Left renal cortex interstitium (tissue), 4 donors: ENCODE results near the gene ATXN1. TPM values are rescaled to one million over a fixed set of nuclear protein-coding genes. Genes with fewer than 3 reads are reported as not detected.

Experiments used
- DNase-seq, 4 donors: peaks; one replicate each; pipeline ENCODE4 v3.0.0-alpha.2; 2013; ENCODE audit warnings: low read depth in 4 of 4, low spot score in 2 of 4, missing footprints in 1 of 4
- polyA plus RNA-seq, 4 donors: library from polyadenylated mRNA; unstranded; fragments of 120-200 nt; gene quantifications; one replicate each; pipeline ENCODE4 v1.2.1, GENCODE V29; 2013; ENCODE audit not compliant: insufficient read length in 4 of 4

Gene ATXN1
- polyA plus RNA-seq, 4 donors: 17.0 to 23.0 (median 19.4) TPM

- no peak for DNase-seq
These were observed 11.5 kb downstream of the ATXN1 start for GRCh38 chr6:16749516-16750485.

GRCh38 chr6:16748025-16748319 is 13.3 kb downstream of the ATXN1 start:
- DNase-seq: no peak

DNA sequence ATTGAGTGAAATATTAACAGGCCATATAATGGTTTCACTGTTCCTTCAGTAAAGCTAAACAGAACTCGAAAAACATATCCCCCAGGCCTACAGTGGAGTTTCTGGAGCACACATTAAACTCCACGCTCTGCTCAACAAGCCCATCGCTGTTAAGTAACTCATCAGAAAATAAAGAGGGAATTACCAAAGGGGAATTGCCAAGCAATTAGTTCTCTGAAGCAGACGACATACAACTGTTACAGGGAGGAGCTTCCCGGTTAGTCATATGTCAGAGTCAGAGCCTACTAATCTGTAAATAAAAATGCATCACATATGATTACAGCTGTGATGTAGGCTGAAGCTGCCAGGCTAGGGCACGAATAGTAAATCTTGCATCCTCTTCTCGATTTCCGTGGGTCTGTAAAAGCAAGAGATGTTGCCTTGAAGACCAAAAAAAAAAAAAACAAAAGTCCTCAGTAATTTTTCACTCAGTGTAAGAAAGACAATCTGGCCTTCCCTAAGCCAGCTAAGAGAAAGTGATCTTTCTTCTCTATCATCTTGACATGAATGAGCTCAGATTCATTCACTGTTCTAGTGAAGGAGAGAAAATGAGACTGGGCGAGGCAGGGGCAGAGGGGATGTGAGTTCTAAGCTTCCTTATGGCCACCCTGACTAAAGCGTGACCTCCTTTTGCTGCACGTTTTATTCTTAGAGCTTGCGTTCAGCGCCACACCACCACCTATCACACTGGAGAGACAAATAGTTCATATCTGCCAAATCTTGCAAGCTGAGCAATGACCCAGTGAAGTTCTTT is 13.8 kb downstream of the ATXN1 start:
- no peak for DNase-seq

GRCh38 chr6:16746812-16747211 is 14.4 kb downstream of the ATXN1 start:
- no peak for DNase-seq

DNA sequence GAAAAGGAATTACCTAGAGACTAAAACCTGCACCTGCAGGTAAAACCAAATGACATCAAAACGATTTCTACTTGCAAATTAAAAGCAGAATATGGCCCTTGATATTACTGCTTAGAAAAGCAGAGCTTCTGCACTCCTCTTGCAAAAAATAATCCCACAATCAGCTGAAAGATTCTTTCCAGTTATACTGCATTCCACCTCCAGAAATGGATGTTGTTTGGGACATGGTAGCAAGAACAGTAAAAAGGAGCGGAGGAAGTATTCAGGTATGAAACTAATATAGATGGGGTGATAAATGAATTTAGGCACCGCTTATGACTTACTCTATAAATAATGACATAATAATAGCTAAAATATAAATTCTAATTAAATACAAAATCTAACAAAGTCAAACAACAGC is 14.9 kb downstream of the ATXN1 start:
- DNase-seq: no peak

GRCh38 chr6:16743664-16744210 is 17.5 kb downstream of the ATXN1 start:
- no peak for DNase-seq

GRCh38 chr6:16742116-16742515 is 19.1 kb downstream of the ATXN1 start:
- no peak for DNase-seq

DNA sequence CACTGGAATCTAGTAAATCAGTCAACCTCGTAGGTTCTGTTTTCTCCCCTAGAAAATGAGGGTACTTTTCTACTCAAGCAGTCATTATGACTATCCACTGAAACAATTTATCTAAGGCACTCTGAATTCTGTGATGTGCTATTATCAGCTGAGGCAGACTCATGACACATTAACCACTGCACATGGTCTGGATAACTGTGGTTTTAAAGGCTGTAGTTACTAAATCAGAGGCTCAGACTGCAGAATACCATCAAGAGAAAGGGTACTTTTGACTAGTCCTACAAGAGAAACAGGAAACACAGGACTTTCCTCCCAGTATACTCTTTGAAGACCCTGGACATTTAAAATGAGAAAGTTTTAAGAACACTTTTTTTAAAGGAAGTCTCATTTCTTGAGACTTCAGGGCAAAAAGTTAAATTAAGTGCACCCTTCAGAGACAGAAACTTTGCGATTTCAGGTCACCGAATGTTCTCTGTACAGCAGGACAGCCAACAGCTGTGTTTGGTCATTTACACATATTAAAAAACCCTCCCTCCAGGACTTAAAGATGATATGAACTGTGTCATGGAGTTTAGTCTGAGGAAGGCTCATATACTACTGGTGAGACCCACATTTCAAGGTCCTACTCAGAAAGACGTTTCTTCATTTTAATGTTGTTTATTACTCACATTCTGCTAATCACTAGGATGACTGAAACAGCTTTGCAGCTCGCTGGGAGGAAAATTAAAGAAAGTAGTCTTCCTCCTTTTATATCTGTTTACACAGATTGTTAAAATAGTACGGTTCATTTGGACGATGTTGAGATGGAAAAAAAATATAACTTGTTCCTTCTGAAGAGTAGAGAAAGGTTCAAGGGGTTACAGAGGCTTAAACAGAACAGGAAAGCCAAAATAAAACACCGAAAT is 19.9 kb downstream of the ATXN1 start:
- no peak for DNase-seq

- no peak for DNase-seq
These were observed 21.2 kb downstream of the ATXN1 start for GRCh38 chr6:16740097-16740496.

- no peak for DNase-seq
These were observed 21.9 kb downstream of the ATXN1 start for GRCh38 chr6:16739329-16739801.

- no peak for DNase-seq
These were observed 23.3 kb downstream of the ATXN1 start for GRCh38 chr6:16737925-16738324.

DNA sequence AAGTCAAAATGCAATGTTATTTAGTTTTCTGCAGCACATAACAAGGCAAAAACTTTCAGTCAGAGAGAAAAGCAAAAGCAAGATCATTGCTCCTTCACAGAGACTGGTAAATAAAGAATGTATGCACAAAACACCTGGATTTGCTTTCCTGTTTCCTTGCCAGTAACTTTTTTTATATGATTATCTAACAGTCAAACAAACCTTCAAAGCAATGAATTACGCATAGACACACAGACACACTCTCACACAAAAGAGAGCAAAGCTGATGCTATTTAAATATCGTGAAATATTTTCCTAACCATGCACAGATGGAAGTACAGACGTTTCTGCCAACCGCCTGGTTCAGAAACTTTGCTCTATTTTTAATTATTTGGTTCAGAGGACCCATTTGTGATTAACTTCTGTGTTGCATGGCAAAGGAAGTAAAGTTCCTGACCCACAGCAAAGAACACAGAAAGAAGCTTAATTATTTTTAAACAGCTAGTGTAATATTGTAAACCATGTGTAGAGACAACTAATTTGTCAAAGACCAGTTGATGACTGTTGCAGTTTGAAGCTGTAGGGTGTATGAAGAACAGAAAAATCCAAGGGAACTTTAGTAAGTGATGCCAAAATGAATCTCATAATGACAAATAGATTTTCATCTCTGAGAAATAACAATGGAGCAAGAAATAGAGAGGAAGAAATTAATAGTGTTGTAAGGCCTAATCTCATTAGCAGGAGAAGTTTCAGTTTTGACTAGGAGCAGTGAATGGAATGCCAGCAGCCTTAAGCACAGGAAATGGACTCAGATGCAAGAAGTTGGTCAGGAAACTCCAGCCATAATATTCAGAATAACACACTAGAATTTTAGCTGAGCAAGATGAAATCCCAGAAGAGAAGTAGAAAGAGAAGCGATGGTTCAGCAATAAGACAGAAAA is 24.1 kb downstream of the ATXN1 start:
- DNase-seq: no peak

GRCh38 chr6:16735014-16735413 is 26.2 kb downstream of the ATXN1 start:
- DNase-seq: no peak

DNA sequence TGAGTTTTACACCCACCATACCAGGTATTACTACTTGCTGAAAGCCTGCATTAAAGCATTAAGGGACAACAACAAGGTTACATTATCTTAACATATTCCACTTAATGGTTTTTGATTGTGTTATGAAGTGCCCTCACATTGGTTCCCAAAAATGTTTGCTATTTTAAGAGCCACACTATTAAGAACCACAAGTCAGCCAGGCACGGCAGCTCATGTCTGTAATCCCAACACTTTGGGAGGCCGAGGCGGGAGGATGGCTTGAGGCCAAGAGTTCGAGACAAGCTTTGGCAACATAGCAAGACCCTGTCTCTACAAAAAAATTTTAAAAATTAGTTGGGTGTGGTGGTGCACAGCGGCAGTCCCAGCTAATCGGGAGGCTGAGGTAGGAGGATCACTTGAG is 28.2 kb downstream of the ATXN1 start:
- no peak for DNase-seq

- DNase-seq: no peak
These were observed 29.7 kb downstream of the ATXN1 start for GRCh38 chr6:16731478-16732051.

- DNase-seq: no peak
These were observed 30.4 kb downstream of the ATXN1 start for GRCh38 chr6:16730738-16731477.

DNA sequence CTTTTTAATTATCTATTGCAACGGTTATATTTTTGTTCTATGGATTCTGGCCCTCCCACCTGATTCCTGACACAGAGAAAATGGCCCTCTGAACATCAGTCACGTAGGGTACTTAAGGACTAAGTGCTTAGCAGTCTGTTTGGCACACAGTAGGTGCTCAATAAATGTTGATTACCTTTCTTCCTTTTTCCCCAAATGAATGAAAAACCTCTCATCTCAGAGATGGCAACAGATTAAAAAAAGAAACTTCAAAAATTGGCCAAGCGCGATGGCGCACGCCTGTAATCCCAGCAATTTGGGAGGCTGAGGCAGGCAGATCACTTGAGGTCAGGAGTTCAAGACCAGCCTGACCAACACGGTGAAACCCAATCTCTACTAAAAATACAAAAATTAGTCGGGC is 31.5 kb downstream of the ATXN1 start:
- no peak for DNase-seq

DNA sequence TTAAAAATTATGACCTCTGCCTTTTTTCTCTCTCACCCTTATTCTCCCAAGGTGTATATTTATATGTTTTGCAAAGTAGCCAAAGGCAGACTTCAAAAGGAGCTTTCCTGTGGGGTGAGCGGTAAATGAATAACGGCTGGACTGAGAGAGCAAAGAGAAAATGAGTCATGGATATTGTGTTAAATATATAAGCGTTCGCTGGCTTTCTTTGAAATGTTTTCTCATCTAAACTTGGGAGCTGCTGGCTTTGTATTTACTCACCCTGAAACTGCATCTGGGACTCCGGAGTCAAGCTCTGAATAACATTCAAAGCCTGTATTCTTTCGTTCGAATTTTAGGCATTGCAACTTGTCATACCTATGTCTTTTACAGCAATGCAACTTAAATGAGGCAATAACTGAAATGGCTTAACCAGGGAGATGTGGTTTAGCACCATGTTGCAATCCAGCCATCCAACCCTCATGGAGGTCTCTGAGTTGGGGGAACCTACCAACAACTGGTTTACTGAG is 32.0 kb downstream of the ATXN1 start:
- no peak for DNase-seq
